HepG2 (cell line): ENCODE results near the gene ZBTB17. TPM values are rescaled to one million over a fixed set of nuclear protein-coding genes. Genes with fewer than 3 reads are reported as not detected.

ENCODE experiments used
- BCL6 ChIP-seq: IDR thresholded peaks from 2 replicates; pipeline ENCODE4 v1.6.1; 2016; ENCODE audit warnings: missing genetic modification reagents, missing compliant biosample characterization
- CHCHD3 ChIP-seq: sonication (generic); formaldehyde crosslinking; IDR thresholded peaks from 2 replicates; pipeline ENCODE4 v1.8.0; 2022; ENCODE audit warnings: mild to moderate bottlenecking, missing genetic modification reagents, moderate library complexity
- FOXK2 ChIP-seq: fragments of 450-650 bp; IDR thresholded peaks from 2 replicates; pipeline ENCODE4 v1.6.1; 2016
- GRHL1 ChIP-seq: sonication (generic); formaldehyde crosslinking; conservative IDR thresholded peaks from 2 replicates; pipeline ENCODE4 v1.8.0; 2022; ENCODE audit warnings: missing genetic modification reagents
- KMT2B ChIP-seq: IDR thresholded peaks from 2 replicates; pipeline ENCODE4 v1.6.1; 2016; ENCODE audit warnings: missing genetic modification reagents, missing compliant biosample characterization
- MBD4 ChIP-seq: IDR thresholded peaks from 2 replicates; pipeline ENCODE4 v1.6.1; 2012; ENCODE audit warnings: low read length, inconsistent platforms, borderline replicate concordance
- MTA3 ChIP-seq: sonication (generic); formaldehyde crosslinking; IDR thresholded peaks from 2 replicates; pipeline ENCODE4 v1.4.0; 2020; ENCODE audit warnings: missing genetic modification reagents
- MYPOP ChIP-seq: sonication (generic); formaldehyde crosslinking; IDR thresholded peaks from 2 replicates; pipeline ENCODE4 v1.8.1; 2023; ENCODE audit warnings: mild to moderate bottlenecking, moderate library complexity, missing genetic modification reagents
- NRL ChIP-seq: sonication (generic); formaldehyde crosslinking; IDR thresholded peaks from 2 replicates; pipeline ENCODE4 v1.5.0; 2020; ENCODE audit warnings: missing genetic modification reagents, mild to moderate bottlenecking, moderate library complexity, borderline replicate concordance
- POLR2A ChIP-seq, 2 experiments: IDR thresholded peaks; 2 replicates each; pipeline ENCODE4 v1.6.1; 2011; ENCODE audit warnings: low read depth in 2 of 2, low read length in 2 of 2, mild to moderate bottlenecking in 1 of 2, moderate library complexity in 1 of 2; ENCODE audit not compliant: insufficient read depth in 1 of 2
- SIN3A ChIP-seq: IDR thresholded peaks from 2 replicates; pipeline ENCODE4 v1.6.1; 2011; ENCODE audit warnings: low read depth, mild to moderate bottlenecking, control low read depth, low read length, borderline replicate concordance
- SIX4 ChIP-seq: sonication (generic); formaldehyde crosslinking; IDR thresholded peaks from 2 replicates; pipeline ENCODE4 v1.4.0; 2020; ENCODE audit warnings: missing genetic modification reagents
- SNRNP70 ChIP-seq: fragments of 200-400 bp; formaldehyde crosslinking; IDR thresholded peaks from 2 replicates; pipeline ENCODE4 v1.6.1; 2017; ENCODE audit warnings: mild to moderate bottlenecking, low read depth, low read length, moderate library complexity
- SRF ChIP-seq: IDR thresholded peaks from 2 replicates; pipeline ENCODE4 v1.6.1; 2011; ENCODE audit warnings: mild to moderate bottlenecking, low read depth, low read length, moderate library complexity
- ZKSCAN1 ChIP-seq: fragments of 150-350 bp; IDR thresholded peaks from 2 replicates; pipeline ENCODE4 v1.6.1; 2014; ENCODE audit warnings: low read length
- ZKSCAN8 ChIP-seq: IDR thresholded peaks from 2 replicates; pipeline ENCODE4 v1.6.1; 2016; ENCODE audit warnings: borderline replicate concordance, missing genetic modification reagents, missing compliant biosample characterization
- ZNF260 ChIP-seq: sonication (generic); formaldehyde crosslinking; IDR thresholded peaks from 2 replicates; pipeline ENCODE4 v1.4.0; 2020; ENCODE audit warnings: missing genetic modification reagents, low read depth, mild to moderate bottlenecking, borderline replicate concordance
- ZNF33B ChIP-seq: sonication (generic); formaldehyde crosslinking; IDR thresholded peaks from 2 replicates; pipeline ENCODE4 v1.5.1; 2020; ENCODE audit warnings: mild to moderate bottlenecking, missing genetic modification reagents
- ZNF484 ChIP-seq: sonication (generic); formaldehyde crosslinking; IDR thresholded peaks from 2 replicates; pipeline ENCODE4 v1.5.1; 2020; ENCODE audit warnings: mild to moderate bottlenecking, low read depth, missing genetic modification reagents, borderline replicate concordance
- ZNF510 ChIP-seq: sonication (generic); formaldehyde crosslinking; IDR thresholded peaks from 2 replicates; pipeline ENCODE4 v1.4.0; 2020; ENCODE audit warnings: low read depth, mild to moderate bottlenecking, missing genetic modification reagents
- ZNF576 ChIP-seq: sonication (generic); formaldehyde crosslinking; IDR thresholded peaks from 2 replicates; pipeline ENCODE4 v1.4.0; 2020; ENCODE audit warnings: mild to moderate bottlenecking, missing genetic modification reagents
- ZSCAN21 ChIP-seq: sonication (generic); formaldehyde crosslinking; IDR thresholded peaks from 2 replicates; pipeline ENCODE4 v1.8.0; 2022; ENCODE audit warnings: mild to moderate bottlenecking, missing genetic modification reagents, moderate library complexity, borderline replicate concordance
- ZSCAN30 ChIP-seq: sonication (generic); formaldehyde crosslinking; IDR thresholded peaks from 2 replicates; pipeline ENCODE4 v1.5.0; 2020; ENCODE audit warnings: mild to moderate bottlenecking, missing genetic modification reagents
- ZXDC ChIP-seq: sonication (generic); formaldehyde crosslinking; IDR thresholded peaks from 2 replicates; pipeline ENCODE4 v1.5.0; 2020; ENCODE audit warnings: mild to moderate bottlenecking, missing genetic modification reagents
- polyA plus RNA-seq, 8 experiments: library from polyadenylated mRNA; depleted of rRNA in 3 of 8; stranded (reverse) in 7 of 8; unstranded in 1 of 8; fragments of >200 nt; fragmentation: Illumina TruSeq in 4 of 8; extraction: Trizol in 4 of 8; gene quantifications; 2 replicates each; pipeline versions ENCODE4 v1.2.1 to v1.2.3, GENCODE V29; 2011 to 2016; ENCODE audit warnings: low read depth in 4 of 8, missing spikeins in 1 of 8, mixed read lengths in 1 of 8; ENCODE audit not compliant: insufficient read depth in 1 of 8
- total RNA-seq, 5 experiments: library from RNA; depleted of rRNA; stranded (reverse); fragments of >200 nt; fragmentation: Illumina TruSeq; extraction: Trizol; gene quantifications; 2 replicates each; pipeline ENCODE4 v1.2.3, GENCODE V29; 2016; ENCODE audit warnings: low read depth in 1 of 5
- TF ChIP-seq, protein P1 (sequence below): sonication (generic); formaldehyde crosslinking; IDR thresholded peaks from 2 replicates; pipeline ENCODE4 v1.8.1; 2023; ENCODE audit warnings: missing genetic modification reagents, mild to moderate bottlenecking, borderline replicate concordance

The ZBTB17 gene
- total and polyA plus RNA-seq, 2 of the 13 experiments (the other 11 are each of a cell fraction or from before 2014, with no cell fraction given) = 16.7 to 17.0 TPM

- TF ChIP-seq ZXDC (no peak), ZNF260 (CRISPR knock-in tag) (no peak), CHCHD3 (CRISPR knock-in tag) (no peak), SIN3A (0 out of 2 replicates have a peak, but pooled peaks have one; percentile 39), ZKSCAN1 (no peak), SRF (no peak), POLR2A (IDR thresholded peaks at IDR 0.05; ENCODE audit: insufficient read depth in 1 of 2, low read depth in 2 of 2, low read length in 2 of 2) (peak; percentile 73), FOXK2 (no peak), ZNF33B (no peak), ZNF576 (CRISPR knock-in tag) (no peak), SIX4 (CRISPR knock-in tag) (no peak), ZNF484 (CRISPR knock-in tag) (no peak), ZSCAN30 (CRISPR knock-in tag) (no peak), KMT2B (CRISPR knock-in tag) (peak; percentile 85), MYPOP (no peak), ZKSCAN8 (CRISPR knock-in tag) (no peak), SNRNP70 (no peak), MBD4 (no peak), MTA3 (CRISPR knock-in tag) (no peak), ZSCAN21 (peak; percentile 23; the same call in 1 of the 2 replicates), NRL (no peak), GRHL1 (CRISPR knock-in tag) (no peak), BCL6 (CRISPR knock-in tag) (no peak), ZNF510 (CRISPR knock-in tag) (peak; percentile 57; the same call in 1 of the 2 replicates)
- TF ChIP-seq, protein P1, sequence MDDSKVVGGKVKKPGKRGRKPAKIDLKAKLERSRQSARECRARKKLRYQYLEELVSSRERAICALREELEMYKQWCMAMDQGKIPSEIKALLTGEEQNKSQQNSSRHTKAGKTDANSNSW (CRISPR knock-in tag) = no peak
Observed at GRCh38 chr1:15975805-15976680, at the start of gene ZBTB17 (continued).
